Esophagus muscularis mucosa (tissue), 4 donors: Measurements from ENCODE around the gene NT5C. TPM values are rescaled to one million over a fixed set of nuclear protein-coding genes. Genes with fewer than 3 reads are reported as not detected.

Experiments used
- DNase-seq: peaks from one replicate; pipeline ENCODE4 v3.0.0-alpha.2; 2017; ENCODE audit errors: extremely low spot score
- H3K27ac ChIP-seq, 4 donors: fragments of 200-600 bp; sonication (generic); replicated peaks in 1 of 4; 1 replicate in 3 of 4; 2 replicates in 1 of 4; pipeline ENCODE4 v1.5.1; 2016 to 2019; ENCODE audit warnings: mild to moderate bottlenecking in 1 of 4
- H3K27me3 ChIP-seq, 4 donors: fragments of 200-600 bp; sonication (generic); one replicate each; pipeline versions ENCODE4 v1.5.1 to v1.6.0; 2016 to 2019
- H3K36me3 ChIP-seq, 4 donors: fragments of 200-600 bp; sonication (generic); one replicate each; pipeline ENCODE4 v1.5.1; 2016 to 2019
- H3K4me1 ChIP-seq, 4 donors: fragments of 200-600 bp; sonication (generic); one replicate each; pipeline ENCODE4 v1.5.1; 2016 to 2019
- H3K4me3 ChIP-seq, 4 donors: fragments of 200-600 bp; sonication (generic); 1 replicate in 2 of 4; 2 replicates in 2 of 4; pipeline ENCODE4 v1.5.1; 2016 to 2019; ENCODE audit warnings: mild to moderate bottlenecking in 4 of 4, moderate library complexity in 1 of 4
- H3K9me3 ChIP-seq, 4 donors: fragments of 200-600 bp; sonication (generic); 1 replicate in 3 of 4; 2 replicates in 1 of 4; pipeline ENCODE4 v1.5.1; 2016 to 2019
- CTCF ChIP-seq, 3 experiments: fragments of 200-600 bp in 2 of 3; fragments of 450-650 bp in 1 of 3; sonication (generic) in 2 of 3; IDR thresholded peaks; one replicate each; pipeline ENCODE4 v1.5.1; 2017 to 2019; ENCODE audit warnings: antibody characterized with exemption in 3 of 3, mild to moderate bottlenecking in 2 of 3, moderate library complexity in 1 of 3
- EP300 ChIP-seq: sonication (generic); formaldehyde crosslinking; IDR thresholded peaks from one replicate; pipeline ENCODE4 v1.6.1; 2017; ENCODE audit warnings: antibody characterized with exemption
- POLR2A ChIP-seq: fragments of 450-650 bp; IDR thresholded peaks from one replicate; pipeline ENCODE4 v1.6.1; 2017; ENCODE audit warnings: antibody characterized with exemption, moderate library complexity, mild to moderate bottlenecking, low read depth
- POLR2AphosphoS5 ChIP-seq, 2 donors: sonication (generic); formaldehyde crosslinking; IDR thresholded peaks; one replicate each; pipeline ENCODE4 v1.6.1; 2017; ENCODE audit warnings: antibody characterized with exemption in 2 of 2
- WGBS: methylation state at CpG from one replicate; pipeline ENCODE4 v1.1.5; 2018; 5-methylcytosine and 5-hydroxymethylcytosine counted together
- intact Hi-C: fragments of 100-400 bp; cut with DNase I; formaldehyde crosslinking; loops from one replicate; pipeline ENCODE4 v1.15.1; 2023
- total RNA-seq, 4 donors: library from RNA; depleted of rRNA; stranded (reverse); fragments of >200 nt; gene quantifications; one replicate each; pipeline versions ENCODE4 v1.1.0 to v1.2.1, GENCODE V29; 2016

Gene NT5C
- total RNA-seq, 4 donors from 2014 or later, result 70.6 to 98.7 (median 75.1) TPM

- H3K27me3 ChIP-seq, result no peaks in the 10 kb centered on the region
- H3K4me1 ChIP-seq, result peaks cover 5 to 10% (median 8%) of the 10 kb centered on the region in 4 donors
- peaks cover 0 to 17% (median 12%) of the 10 kb centered on the region in 4 donors for H3K36me3 ChIP-seq
- no peak overlapping the region for H3K4me3 ChIP-seq
- 91% methylated on average over 15 of the region's 31 CpGs for WGBS
- H3K9me3 ChIP-seq, result no peaks in the 10 kb centered on the region
- no peak overlapping the region for H3K27ac ChIP-seq
- DNase-seq, result no peak
- intact Hi-C loops, result loop anchor here (10.0 kb wide), 1 partner anchor 125 kb away; the partner anchor contains the start of gene HID1
- TF ChIP-seq CTCF (IDR thresholded peaks at IDR 0.05) (no peak), EP300 (no peak), POLR2A (no peak)
Measured at GRCh38 chr17:75099881-75100595, 31.5 kb downstream of the NT5C start.

GRCh38 chr17:75098861-75099260, 32.7 kb downstream of the NT5C start:
- TF ChIP-seq CTCF (IDR thresholded peaks at IDR 0.05) (no peak), EP300 (no peak), POLR2AphosphoS5 (IDR thresholded peaks at IDR 0.05) (no peak), POLR2A (no peak)
- H3K27me3 ChIP-seq, result no peaks in the 10 kb centered on the region
- peaks cover 0 to 17% (median 12%) of the 10 kb centered on the region in 4 donors for H3K36me3 ChIP-seq
- H3K4me1 ChIP-seq, result peaks cover 5 to 10% (median 8%) of the 10 kb centered on the region in 4 donors
- intact Hi-C loops, result no loop called here
- 93% methylated on average over 7 of the region's 7 CpGs for WGBS
- no peaks in the 10 kb centered on the region for H3K9me3 ChIP-seq
- no peak overlapping the region for H3K4me3 ChIP-seq
- H3K27ac ChIP-seq, result no peak overlapping the region
- DNase-seq, result no peak

- intact Hi-C loops, result no loop called here
- 98% methylated on average over 7 of the region's 7 CpGs for WGBS
Measured at GRCh38 chr17:75097865-75098264, 33.7 kb downstream of the NT5C start.

GRCh38 chr17:75096082-75096625, 35.4 kb downstream of the NT5C start:
- H3K27ac ChIP-seq, result no peak overlapping the region
- TF ChIP-seq POLR2A (no peak), POLR2AphosphoS5 (IDR thresholded peaks at IDR 0.05) (peak in 1 of 2 donors; percentile 21), EP300 (no peak)
- no peak for DNase-seq

More at GRCh38 chr17:75097865-75098264, 33.7 kb downstream of the NT5C start:
- TF ChIP-seq POLR2AphosphoS5 (IDR thresholded peaks at IDR 0.05) (no peak), EP300 (no peak), POLR2A (no peak), CTCF (IDR thresholded peaks at IDR 0.05) (no peak)
- peaks cover 0 to 17% (median 12%) of the 10 kb centered on the region in 4 donors for H3K36me3 ChIP-seq
- H3K27ac ChIP-seq, result no peak overlapping the region
- no peaks in the 10 kb centered on the region for H3K27me3 ChIP-seq
- no peak overlapping the region for H3K4me3 ChIP-seq
- no peaks in the 10 kb centered on the region for H3K9me3 ChIP-seq
- H3K4me1 ChIP-seq, result peaks cover 5 to 11% (median 9%) of the 10 kb centered on the region in 4 donors
- no peak for DNase-seq

GRCh38 chr17:75094871-75095399, 36.6 kb downstream of the NT5C start:
- intact Hi-C loops, result no loop called here
- no peak overlapping the region for H3K4me3 ChIP-seq
- peaks cover 21 to 30% (median 28%) of the 10 kb centered on the region in 4 donors for H3K4me1 ChIP-seq
- H3K9me3 ChIP-seq, result no peaks in the 10 kb centered on the region
- no peaks in the 10 kb centered on the region for H3K27me3 ChIP-seq
- H3K36me3 ChIP-seq, result peaks cover 0 to 7% (median 3%) of the 10 kb centered on the region in 4 donors
- no peak for DNase-seq
- 100% methylated on average over 4 of the region's 16 CpGs for WGBS
- no peak overlapping the region for H3K27ac ChIP-seq
- TF ChIP-seq CTCF (IDR thresholded peaks at IDR 0.05) (no peak), EP300 (no peak), POLR2AphosphoS5 (IDR thresholded peaks at IDR 0.05) (no peak), POLR2A (no peak)

More at GRCh38 chr17:75096082-75096625, 35.4 kb downstream of the NT5C start:
- WGBS, result 64% methylated on average over 14 of the region's 14 CpGs
- Histone ChIP-seq H3K36me3 (peaks cover 0 to 17% (median 12%) of the 10 kb centered on the region in 4 donors), H3K9me3 (no peaks in the 10 kb centered on the region), H3K4me1 (peaks cover 11 to 22% (median 19%) of the 10 kb centered on the region in 4 donors), H3K27me3 (no peaks in the 10 kb centered on the region), H3K4me3 (no peak overlapping the region)
- intact Hi-C loops, result no loop called here
